ENCODE results near the gene COL23A1.

Gene COL23A1

DNA sequence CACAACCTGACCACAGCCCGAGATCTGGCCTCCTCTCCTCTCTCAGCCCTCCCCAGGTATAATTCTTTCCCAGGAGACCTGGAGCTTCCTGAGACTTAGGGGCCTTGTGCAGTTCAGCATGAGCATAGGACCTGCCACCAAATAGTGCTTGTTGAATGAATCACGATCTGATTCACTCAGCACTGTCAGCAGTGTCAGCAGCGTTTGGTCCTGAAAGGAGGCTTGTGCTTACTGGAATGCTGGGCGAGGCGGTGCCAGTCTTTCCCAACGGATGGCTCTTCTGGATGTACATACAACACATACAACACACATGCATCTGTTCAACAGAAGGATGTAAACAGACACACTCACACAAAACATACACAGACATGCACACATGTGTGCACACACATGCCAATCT is 173.3 kb downstream of the COL23A1 start:
- H3K9ac ChIP-seq (ENCODE audit: low read length) = no peak overlapping the region
- H3K9me3 ChIP-seq (ENCODE audit: insufficient read depth, low read length) = no peaks in the 10 kb centered on the region
- no peaks in the 10 kb centered on the region for H4K20me1 ChIP-seq (ENCODE audit: insufficient read depth, low read length)
- H3K27ac ChIP-seq (ENCODE audit: low read length) = no peak overlapping the region
- no peaks in the 10 kb centered on the region for H3K4me1 ChIP-seq (ENCODE audit: low read length)
- no peaks in the 10 kb centered on the region for H3K79me2 ChIP-seq (ENCODE audit: low read length)
- TF ChIP-seq, protein P1, sequence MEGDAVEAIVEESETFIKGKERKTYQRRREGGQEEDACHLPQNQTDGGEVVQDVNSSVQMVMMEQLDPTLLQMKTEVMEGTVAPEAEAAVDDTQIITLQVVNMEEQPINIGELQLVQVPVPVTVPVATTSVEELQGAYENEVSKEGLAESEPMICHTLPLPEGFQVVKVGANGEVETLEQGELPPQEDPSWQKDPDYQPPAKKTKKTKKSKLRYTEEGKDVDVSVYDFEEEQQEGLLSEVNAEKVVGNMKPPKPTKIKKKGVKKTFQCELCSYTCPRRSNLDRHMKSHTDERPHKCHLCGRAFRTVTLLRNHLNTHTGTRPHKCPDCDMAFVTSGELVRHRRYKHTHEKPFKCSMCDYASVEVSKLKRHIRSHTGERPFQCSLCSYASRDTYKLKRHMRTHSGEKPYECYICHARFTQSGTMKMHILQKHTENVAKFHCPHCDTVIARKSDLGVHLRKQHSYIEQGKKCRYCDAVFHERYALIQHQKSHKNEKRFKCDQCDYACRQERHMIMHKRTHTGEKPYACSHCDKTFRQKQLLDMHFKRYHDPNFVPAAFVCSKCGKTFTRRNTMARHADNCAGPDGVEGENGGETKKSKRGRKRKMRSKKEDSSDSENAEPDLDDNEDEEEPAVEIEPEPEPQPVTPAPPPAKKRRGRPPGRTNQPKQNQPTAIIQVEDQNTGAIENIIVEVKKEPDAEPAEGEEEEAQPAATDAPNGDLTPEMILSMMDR (IDR thresholded peaks at IDR 0.05; ENCODE audit: low read depth, low read length) = no peak
- TF ChIP-seq EZH2phosphoT487 (IDR thresholded peaks at IDR 0.05; ENCODE audit: low read depth) = no peak
- no peak overlapping the region for H3K4me2 ChIP-seq (ENCODE audit: low read length)
- no peak overlapping the region for H2AFZ ChIP-seq (ENCODE audit: low read depth, low read length)
- peaks cover 3% of the 10 kb centered on the region; the same call in 1 of the 2 replicates for H3K27me3 ChIP-seq (ENCODE audit: low read depth, low read length)
- H3K4me3 ChIP-seq (ENCODE audit: low read length) = no peak overlapping the region
- H3K36me3 ChIP-seq (replicated peaks; ENCODE audit: low read depth, low read length) = no peaks in the 10 kb centered on the region

DNA sequence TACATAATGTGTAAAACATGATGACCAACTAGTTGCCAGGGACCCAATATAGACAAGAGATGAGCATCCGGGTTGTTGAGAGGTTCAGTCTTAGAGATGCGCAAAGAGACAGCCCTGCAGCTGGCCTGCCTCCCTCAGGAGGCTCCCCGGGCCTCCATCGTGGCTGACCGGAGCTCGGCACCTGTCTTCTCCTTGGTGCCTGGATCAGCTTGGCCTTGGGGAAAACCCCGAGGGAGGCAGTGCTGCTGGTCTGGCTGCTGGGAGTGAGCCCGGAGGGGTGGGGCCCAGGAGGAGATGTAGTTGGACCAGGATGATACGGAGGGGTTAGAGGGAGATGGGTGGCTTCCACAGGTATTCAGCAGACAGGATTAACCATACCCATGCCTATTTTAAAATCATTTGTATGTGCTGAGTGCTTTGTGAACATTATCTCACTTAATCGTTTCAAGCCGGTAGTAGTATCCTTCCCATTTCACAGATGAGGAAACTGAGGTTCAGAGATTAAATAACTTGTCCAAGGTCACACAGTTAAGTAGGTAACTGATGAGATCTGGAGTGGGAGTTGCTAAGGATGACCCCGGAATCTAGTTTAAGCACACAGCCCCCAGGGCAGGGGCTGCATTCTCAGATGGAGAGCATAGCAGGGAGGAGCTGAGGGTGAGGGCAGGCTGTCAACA is 173.8 kb downstream of the COL23A1 start:
- H3K27ac ChIP-seq (ENCODE audit: low read length) = no peak overlapping the region
- H4K20me1 ChIP-seq (ENCODE audit: insufficient read depth, low read length) = no peaks in the 10 kb centered on the region
- H3K9me3 ChIP-seq (ENCODE audit: insufficient read depth, low read length) = no peaks in the 10 kb centered on the region
- H3K79me2 ChIP-seq (ENCODE audit: low read length) = no peaks in the 10 kb centered on the region
- no peak overlapping the region for H3K9ac ChIP-seq (ENCODE audit: low read length)
- no peak overlapping the region for H3K4me2 ChIP-seq (ENCODE audit: low read length)
- no peaks in the 10 kb centered on the region for H3K4me1 ChIP-seq (ENCODE audit: low read length)
- peaks cover 3% of the 10 kb centered on the region; the same call in 1 of the 2 replicates for H3K27me3 ChIP-seq (ENCODE audit: low read depth, low read length)
- no peaks in the 10 kb centered on the region for H3K36me3 ChIP-seq (replicated peaks; ENCODE audit: low read depth, low read length)
- no peak for TF ChIP-seq EZH2phosphoT487 (IDR thresholded peaks at IDR 0.05; ENCODE audit: low read depth)
- TF ChIP-seq, protein P1 (IDR thresholded peaks at IDR 0.05; ENCODE audit: low read depth, low read length) = no peak
- H3K4me3 ChIP-seq (ENCODE audit: low read length) = no peak overlapping the region
- H2AFZ ChIP-seq (ENCODE audit: low read depth, low read length) = no peak overlapping the region

- H3K9ac ChIP-seq (ENCODE audit: low read length) = no peak overlapping the region
- no peak overlapping the region for H3K4me3 ChIP-seq (ENCODE audit: low read length)
- no peaks in the 10 kb centered on the region for H3K79me2 ChIP-seq (ENCODE audit: low read length)
- no peak overlapping the region for H3K4me2 ChIP-seq (ENCODE audit: low read length)
- H3K36me3 ChIP-seq (replicated peaks; ENCODE audit: low read depth, low read length) = no peaks in the 10 kb centered on the region
- no peaks in the 10 kb centered on the region for H3K9me3 ChIP-seq (ENCODE audit: insufficient read depth, low read length)
- TF ChIP-seq EZH2phosphoT487 (IDR thresholded peaks at IDR 0.05; ENCODE audit: low read depth) = no peak
- TF ChIP-seq, protein P1 (IDR thresholded peaks at IDR 0.05; ENCODE audit: low read depth, low read length) = no peak
- no peaks in the 10 kb centered on the region for H3K4me1 ChIP-seq (ENCODE audit: low read length)
- peaks cover 7% of the 10 kb centered on the region; the same call in 1 of the 2 replicates for H3K27me3 ChIP-seq (ENCODE audit: low read depth, low read length)
- H4K20me1 ChIP-seq (ENCODE audit: insufficient read depth, low read length) = no peaks in the 10 kb centered on the region
- H2AFZ ChIP-seq (ENCODE audit: low read depth, low read length) = no peak overlapping the region
- H3K27ac ChIP-seq (ENCODE audit: low read length) = no peak overlapping the region
Observed at GRCh38 chr5:178415353-178415752, 174.8 kb downstream of the COL23A1 start.

GRCh38 chr5:178413988-178414387 is 176.2 kb downstream of the COL23A1 start:
- no peak overlapping the region for H3K4me2 ChIP-seq (ENCODE audit: low read length)
- no peaks in the 10 kb centered on the region for H3K79me2 ChIP-seq (ENCODE audit: low read length)
- no peaks in the 10 kb centered on the region for H3K4me1 ChIP-seq (ENCODE audit: low read length)
- no peak for TF ChIP-seq EZH2phosphoT487 (IDR thresholded peaks at IDR 0.05; ENCODE audit: low read depth)
- TF ChIP-seq, protein P1 (IDR thresholded peaks at IDR 0.05; ENCODE audit: low read depth, low read length) = no peak
- no peaks in the 10 kb centered on the region for H3K36me3 ChIP-seq (replicated peaks; ENCODE audit: low read depth, low read length)
- H3K9ac ChIP-seq (ENCODE audit: low read length) = no peak overlapping the region
- H3K4me3 ChIP-seq (ENCODE audit: low read length) = no peak overlapping the region
- H4K20me1 ChIP-seq (ENCODE audit: insufficient read depth, low read length) = no peaks in the 10 kb centered on the region
- no peak overlapping the region for H3K27ac ChIP-seq (ENCODE audit: low read length)
- peaks cover 7% of the 10 kb centered on the region; the same call in 1 of the 2 replicates for H3K27me3 ChIP-seq (ENCODE audit: low read depth, low read length)
- H3K9me3 ChIP-seq (ENCODE audit: insufficient read depth, low read length) = no peaks in the 10 kb centered on the region
- H2AFZ ChIP-seq (ENCODE audit: low read depth, low read length) = no peak overlapping the region

All from OCI-LY3 (cell line).